Pancreas (tissue), 10 donors: ENCODE data around the gene GALNT16. TPM values are rescaled to one million over a fixed set of nuclear protein-coding genes. Genes with fewer than 3 reads are reported as not detected.
A peak's percentile ranks its signal among the peaks of the same experiment; 100 is the strongest.

Source experiments
- ATAC-seq, 4 donors: fragments of 200-7000 bp; cut with Tn5 transposase; one replicate each; pipeline versions ENCODE4 v1.8.0 to v1.9.1; 2020; ENCODE audit warnings: mild to moderate bottlenecking in 4 of 4, moderate library complexity in 4 of 4
- DNase-seq, 6 donors: peaks; one replicate each; pipeline ENCODE4 v3.0.0-alpha.2; 2020
- FAIRE-seq: peaks from 2 replicates; lab custom pipeline; 2012; peaks lifted over from hg19 to GRCh38; lab: Jason Lieb, UNC
- H3K27ac ChIP-seq, 4 donors: fragments of 200-600 bp; sonication (generic); 1 replicate in 3 of 4; 2 replicates in 1 of 4; pipeline versions ENCODE4 v1.5.0 to v1.8.0; 2020
- H3K27me3 ChIP-seq, 4 donors: fragments of 200-600 bp; one replicate each; pipeline ENCODE4 v1.8.0; 2021
- H3K36me3 ChIP-seq, 3 donors: fragments of 200-600 bp; sonication (generic) in 1 of 3; one replicate each; pipeline versions ENCODE4 v1.5.0 to v1.8.0; 2020 to 2021
- H3K4me1 ChIP-seq, 3 donors: fragments of 200-600 bp; one replicate each; pipeline ENCODE4 v1.8.0; 2021
- H3K4me3 ChIP-seq, 4 donors: fragments of 200-600 bp; sonication (generic) in 2 of 4; one replicate each; pipeline versions ENCODE4 v1.5.0 to v1.8.0; 2020 to 2021
- H3K9me3 ChIP-seq, 4 donors: fragments of 200-600 bp; one replicate each; pipeline ENCODE4 v1.8.0; 2021
- WGBS, 2 donors: extraction: QIAGEN DNeasy Blood & Tissue Kit; methylation state at CpG; one replicate each; pipeline ENCODE4 v1.1.7; 2013; 5-methylcytosine and 5-hydroxymethylcytosine counted together
- intact Hi-C, 3 donors: fragments of 100-400 bp; cut with DNase I; formaldehyde crosslinking; loops; one replicate each; pipeline versions ENCODE4 v1.11.1 to v1.14.2; 2022
- polyA plus RNA-seq, 2 donors: library from polyadenylated mRNA; stranded (reverse); fragments of 200-250 nt; gene quantifications; one replicate each; pipeline ENCODE4 v1.2.3, GENCODE V29; 2013
- total RNA-seq, 6 donors: library from RNA; stranded (reverse); fragmentation: NEBNext Ultra II Directional in 4 of 6; extraction: Animal tissue kit (Norgen Biotek cat#: 25700) in 4 of 6; gene quantifications; one replicate each; pipeline versions ENCODE4 v1.2.1 to v1.2.4, GENCODE V29; 2021 to 2023
- TF ChIP-seq, protein P1 (sequence below), 4 donors: fragments of 200-600 bp; sonication (generic) in 3 of 4; IDR thresholded peaks; one replicate each; pipeline versions ENCODE4 v1.5.0 to v1.8.0; 2021; ENCODE audit warnings: antibody characterized with exemption in 4 of 4
- donor health status: healthy with polysubstance abuse.
- donor health status: DM: no; HTN: no; CAD: no; lungs with moderate emphysema.
- donor health status: DM: no; HTN: no; CAD: no.
- donor health status: control.
- donor health status: control.
- donor health status: Bipolar disorder and iron deficiency.
- donor health status: DM: yes; HTN: yes; CAD: no.
- donor health status: DM: no; HTN: no; CAD: no.
- donor health status: DM: no; HTN: no; CAD: no.
- donor health status: DM: yes; HTN: yes; CAD: no.

GALNT16 gene
- total and polyA plus RNA-seq, 8 donors, result 0.93 to 3.2 (median 1.9) TPM

DNA sequence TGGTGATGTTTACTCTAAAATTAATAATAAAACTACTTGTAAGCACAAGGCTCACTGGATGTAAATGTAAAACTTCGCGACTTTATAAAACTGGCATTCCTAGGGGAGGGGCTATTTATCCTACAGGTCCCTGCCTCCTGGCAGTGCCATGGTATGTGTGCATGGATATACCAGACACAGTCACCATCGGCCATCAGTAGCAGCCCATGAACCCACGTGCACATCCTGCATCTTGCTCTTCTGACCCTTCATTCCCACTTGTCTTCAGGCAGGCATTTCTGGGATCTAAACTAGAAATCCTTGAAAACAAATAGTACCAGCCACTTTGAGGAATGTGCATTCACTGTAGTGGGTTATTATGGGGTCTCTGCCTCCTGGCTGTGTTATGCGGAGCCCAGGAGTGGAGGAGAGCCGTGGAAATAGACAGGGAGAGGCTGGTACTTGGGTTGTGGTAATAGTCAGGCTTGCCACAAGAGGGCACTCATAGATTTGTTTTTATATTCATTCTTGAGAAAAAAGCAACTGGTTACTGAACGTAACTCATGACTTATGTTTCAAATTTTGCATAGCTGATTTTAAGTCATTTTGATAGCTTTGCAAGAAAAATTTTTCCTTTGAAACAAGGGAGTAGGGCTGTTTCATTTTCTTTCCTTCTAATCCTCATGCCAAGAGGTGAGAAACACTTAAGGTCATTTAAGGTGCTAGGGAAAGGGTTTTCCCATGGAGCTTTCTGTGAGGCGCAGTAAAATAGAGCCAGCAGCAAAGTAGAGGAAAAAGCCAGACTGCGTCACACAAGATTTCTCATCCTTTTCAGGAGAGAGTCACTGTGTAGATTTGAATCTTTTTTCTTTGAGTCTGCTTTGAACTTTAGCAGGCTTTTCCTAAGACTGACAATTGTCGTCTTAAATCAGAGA is 17.4 kb upstream of the GALNT16 start:
- H3K4me3 ChIP-seq, result no peak overlapping the region
- H3K4me1 ChIP-seq, result no peaks in the 10 kb centered on the region
- TF ChIP-seq, protein P1, sequence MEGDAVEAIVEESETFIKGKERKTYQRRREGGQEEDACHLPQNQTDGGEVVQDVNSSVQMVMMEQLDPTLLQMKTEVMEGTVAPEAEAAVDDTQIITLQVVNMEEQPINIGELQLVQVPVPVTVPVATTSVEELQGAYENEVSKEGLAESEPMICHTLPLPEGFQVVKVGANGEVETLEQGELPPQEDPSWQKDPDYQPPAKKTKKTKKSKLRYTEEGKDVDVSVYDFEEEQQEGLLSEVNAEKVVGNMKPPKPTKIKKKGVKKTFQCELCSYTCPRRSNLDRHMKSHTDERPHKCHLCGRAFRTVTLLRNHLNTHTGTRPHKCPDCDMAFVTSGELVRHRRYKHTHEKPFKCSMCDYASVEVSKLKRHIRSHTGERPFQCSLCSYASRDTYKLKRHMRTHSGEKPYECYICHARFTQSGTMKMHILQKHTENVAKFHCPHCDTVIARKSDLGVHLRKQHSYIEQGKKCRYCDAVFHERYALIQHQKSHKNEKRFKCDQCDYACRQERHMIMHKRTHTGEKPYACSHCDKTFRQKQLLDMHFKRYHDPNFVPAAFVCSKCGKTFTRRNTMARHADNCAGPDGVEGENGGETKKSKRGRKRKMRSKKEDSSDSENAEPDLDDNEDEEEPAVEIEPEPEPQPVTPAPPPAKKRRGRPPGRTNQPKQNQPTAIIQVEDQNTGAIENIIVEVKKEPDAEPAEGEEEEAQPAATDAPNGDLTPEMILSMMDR (IDR thresholded peaks at IDR 0.05), result peak; percentile 42 to 74 (median 70)
- peak in 2 of 6 donors; percentile 39 to 74 for DNase-seq
- H3K27ac ChIP-seq, result no peak overlapping the region
- H3K27me3 ChIP-seq, result no peaks in the 10 kb centered on the region
- 43 to 44% methylated on average over 10 of the region's 10 CpGs for WGBS, 2 donors
- H3K9me3 ChIP-seq, result no peaks in the 10 kb centered on the region
- H3K36me3 ChIP-seq, result peaks cover 0 to 34% (median 4%) of the 10 kb centered on the region in 3 donors
- peak; percentile 72 to 95 (median 88) for ATAC-seq
- intact Hi-C loops, result loop anchor here in 1 of 3 donors (10.0 kb wide), 1 partner anchor 212 kb away; no protein-coding TSS in a partner anchor
- peak; percentile 71 for FAIRE-seq

DNA sequence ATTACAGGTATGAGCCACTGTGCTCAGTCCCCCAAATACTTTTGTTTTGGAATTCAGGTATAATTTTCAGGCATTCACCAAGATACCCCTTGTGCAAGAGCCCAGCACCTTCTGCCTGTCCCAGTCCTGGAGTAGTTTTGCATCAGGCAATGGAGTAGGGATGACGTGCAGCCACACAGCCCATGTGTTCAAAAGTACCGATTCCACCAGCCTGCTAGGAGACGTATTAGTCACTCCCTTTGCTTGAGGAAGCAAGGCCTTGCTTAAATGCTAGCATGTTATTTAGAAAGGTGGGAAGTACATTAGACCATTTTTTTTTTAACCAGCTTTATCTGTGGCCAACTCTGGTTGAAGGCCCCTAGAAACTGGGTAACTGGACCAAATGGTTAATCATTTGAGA is 15.0 kb upstream of the GALNT16 start:
- Histone ChIP-seq H3K9me3 (no peaks in the 10 kb centered on the region), H3K4me3 (no peak overlapping the region), H3K27ac (no peak overlapping the region), H3K27me3 (no peaks in the 10 kb centered on the region), H3K4me1 (no peaks in the 10 kb centered on the region), H3K36me3 (peaks cover 0 to 11% (median 0%) of the 10 kb centered on the region in 3 donors)
- TF ChIP-seq, protein P1 (IDR thresholded peaks at IDR 0.05), result no peak
- ATAC-seq, result no peak
- intact Hi-C loops, result loop anchor here in 2 of 3 donors (5.0 to 10.0 kb wide), 2 partner anchors 210 to 212 kb away; no protein-coding TSS in a partner anchor
- FAIRE-seq, result no peak
- no peak for DNase-seq
- WGBS, 2 donors, result 89 to 92% methylated on average over 3 of the region's 3 CpGs

DNA sequence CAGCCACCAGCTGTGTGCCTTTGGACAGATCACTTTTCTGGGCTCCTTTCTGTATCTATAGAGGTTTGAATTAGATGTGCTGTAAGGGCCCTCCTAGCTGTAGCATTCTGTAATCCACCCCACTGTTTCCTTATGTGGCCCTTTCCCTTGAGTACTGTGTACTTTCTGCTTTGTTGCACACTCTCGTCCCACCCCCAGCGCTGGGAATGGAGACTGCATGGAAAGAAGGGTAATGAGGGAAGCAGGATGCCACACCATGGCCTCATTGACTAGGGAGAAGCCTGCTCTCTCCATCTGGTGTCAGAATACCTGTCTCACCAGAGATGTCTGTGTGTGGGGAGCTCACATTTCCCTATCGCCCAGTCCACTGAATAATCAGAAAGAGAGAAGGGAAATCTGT is 13.6 kb upstream of the GALNT16 start:
- intact Hi-C loops, result loop anchor here in 2 of 3 donors (5.0 to 10.0 kb wide), 2 partner anchors 208 to 211 kb away; no protein-coding TSS in a partner anchor
- Histone ChIP-seq H3K27ac (no peak overlapping the region), H3K4me1 (no peaks in the 10 kb centered on the region), H3K9me3 (no peaks in the 10 kb centered on the region), H3K36me3 (no peaks in the 10 kb centered on the region), H3K27me3 (no peaks in the 10 kb centered on the region), H3K4me3 (no peak overlapping the region)
- FAIRE-seq (no peak), ATAC-seq (peak in 1 of 4 donors; percentile 40), DNase-seq (no peak)
- 85 to 90% methylated on average over 3 of the region's 3 CpGs for WGBS, 2 donors
- TF ChIP-seq, protein P1 (IDR thresholded peaks at IDR 0.05), result no peak

DNA sequence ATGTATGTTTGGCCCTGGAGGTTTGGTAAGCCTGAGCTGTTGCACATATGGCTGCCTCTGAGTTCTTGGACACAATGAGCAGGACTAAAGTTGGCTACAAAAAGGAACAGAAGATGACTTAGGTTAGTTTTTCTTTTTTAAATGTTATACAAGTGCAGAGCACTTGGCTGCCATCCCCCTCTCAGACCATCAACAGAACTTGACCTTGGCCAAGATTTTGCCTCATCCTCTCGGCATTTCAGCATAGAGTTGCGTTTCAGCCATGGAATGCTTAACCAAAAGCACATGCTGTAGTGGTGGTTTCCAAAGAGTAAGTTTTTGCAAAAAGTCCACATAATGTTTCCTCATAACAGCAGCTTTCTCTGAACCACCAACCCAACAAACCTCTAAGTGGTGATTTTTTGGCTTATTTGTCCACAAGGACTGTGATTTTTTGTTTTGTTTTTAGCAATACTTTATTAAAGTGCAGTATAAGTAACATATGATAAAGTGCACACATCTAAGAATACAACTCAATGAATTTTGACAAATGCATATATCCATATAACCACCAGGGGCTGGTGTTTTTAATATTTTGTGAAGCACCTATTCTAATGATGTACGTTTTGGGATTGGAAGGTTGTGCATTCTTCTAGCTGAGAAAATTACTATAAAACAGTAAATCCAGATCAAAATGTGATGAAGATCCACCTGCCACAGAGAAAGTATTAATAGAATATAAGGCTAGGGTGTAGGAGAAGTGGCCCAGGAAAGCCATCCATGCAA is 12.1 kb upstream of the GALNT16 start:
- Histone ChIP-seq H3K27ac (no peak overlapping the region), H3K4me3 (no peak overlapping the region), H3K4me1 (no peaks in the 10 kb centered on the region), H3K36me3 (no peaks in the 10 kb centered on the region), H3K27me3 (no peaks in the 10 kb centered on the region), H3K9me3 (no peaks in the 10 kb centered on the region)
- peak in 3 of 4 donors; percentile 43 to 67 (median 58) for ATAC-seq
- intact Hi-C loops, result loop anchor here in 2 of 3 donors (5.0 to 10.0 kb wide), 2 partner anchors 207 to 209 kb away; no protein-coding TSS in a partner anchor
- FAIRE-seq, result no peak
- TF ChIP-seq, protein P1 (IDR thresholded peaks at IDR 0.05), result peak in 1 of 4 donors; percentile 25
- 77 to 86% methylated on average over 3 of the region's 3 CpGs for whole genome bisulfite sequencing, 2 donors
- no peak for DNase-seq
